ENCODE data around the gene PATL2.

- TF ChIP-seq GABPA (IDR thresholded peaks at IDR 0.05; ENCODE audit: low read depth) (no peak), POLR2AphosphoS5 (IDR thresholded peaks at IDR 0.05; ENCODE audit: low read depth) (no peak), CTCF (IDR thresholded peaks at IDR 0.05; ENCODE audit: insufficient read depth, low read length) (no peak), REST (IDR thresholded peaks at IDR 0.05; ENCODE audit: insufficient replicate concordance, low read depth) (no peak), SPI1 (IDR thresholded peaks at IDR 0.05; ENCODE audit: borderline replicate concordance, low read depth) (no peak)
These were observed 28.9 kb downstream of the PATL2 start for GRCh38 chr15:44682211-44682610.
